ENCODE measurements around the gene NDUFAF2. TPM values are rescaled to one million over a fixed set of nuclear protein-coding genes. Genes with fewer than 3 reads are reported as not detected.

The NDUFAF2 gene
- total and polyA plus RNA-seq, 2 of the 8 experiments (the other 6 are each of a cell fraction or from before 2014, with no cell fraction given), result 10.7 to 46.5 TPM

DNA sequence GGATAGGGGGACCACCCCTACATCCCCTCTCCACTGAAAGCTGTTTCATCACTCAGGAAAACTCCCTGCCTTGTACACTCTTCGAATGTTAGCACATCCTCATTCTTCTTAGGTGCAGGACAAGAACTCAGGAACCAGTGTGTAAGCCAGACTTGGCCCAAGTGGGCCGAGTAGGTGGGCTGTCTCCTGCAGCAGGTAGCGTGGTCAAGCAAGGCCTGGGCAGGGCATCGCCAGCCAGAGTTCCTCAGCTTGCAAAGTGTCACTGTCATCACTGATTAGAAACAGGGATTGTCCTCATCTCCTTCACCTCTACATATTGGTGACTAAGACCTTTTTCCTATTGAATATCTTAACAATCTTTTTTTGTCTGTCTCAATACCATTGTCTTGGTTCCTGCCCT, 194.9 kb downstream of the NDUFAF2 start:
- WGBS, 2 experiments (ENCODE audit: extremely low coverage in 1 of 2, insufficient coverage in 1 of 2, insufficient read length in 1 of 2, insufficient replicate concordance in 2 of 2, low coverage in 1 of 2, low lambda C conversion rate in 2 of 2, missing lambda C conversion rate in 1 of 2), result 94% methylated on average over 4 of the region's 4 CpGs; no CpG with 5 or more reads in 1 of the 2 experiments
- Histone ChIP-seq H3K14ac (ENCODE audit: insufficient read length) (no peak overlapping the region), H2BK15ac (ENCODE audit: low read length) (no peak overlapping the region), H2BK12ac (ENCODE audit: low read depth, low read length) (no peak overlapping the region), H3K27me3 (replicated peaks in 1 of 4; ENCODE audit: control insufficient read depth in 3 of 4, extremely low read depth in 1 of 4, insufficient read depth in 3 of 4, low read length in 3 of 4) (no peaks in the 10 kb centered on the region), H4K91ac (replicated peaks; ENCODE audit: insufficient read length, low read length) (no peak overlapping the region), H3K18ac (ENCODE audit: extremely low read depth, low read length) (no peak overlapping the region), H2AK5ac (ENCODE audit: low read depth, low read length) (no peak overlapping the region), H3K9ac (replicated peaks in 1 of 4; ENCODE audit: extremely low read depth in 1 of 4, low read depth in 3 of 4, low read length in 3 of 4) (no peak overlapping the region), H2BK5ac (ENCODE audit: low read depth, low read length) (no peak overlapping the region), H2AFZ (ENCODE audit: low read length) (no peak overlapping the region), H2BK20ac (ENCODE audit: low read length) (no peak overlapping the region), H4K5ac (ENCODE audit: insufficient read length, low read depth, low read length) (no peak overlapping the region), H3K9me3 (ENCODE audit: insufficient read depth in 2 of 2, low read depth in 1 of 2, low read length in 1 of 2) (no peaks in the 10 kb centered on the region), H3K4me1 (replicated peaks in 1 of 4; ENCODE audit: control insufficient read depth in 3 of 4, insufficient read depth in 4 of 4, low read length in 3 of 4) (no peaks in the 10 kb centered on the region; a peak in 1 of 7 replicates), H3K56ac (replicated peaks; ENCODE audit: insufficient read length, low read depth, low read length) (no peak overlapping the region), H3K79me1 (ENCODE audit: low read depth, low read length) (no peaks in the 10 kb centered on the region), H3K4me3 (ENCODE audit: extremely low read depth in 1 of 4, insufficient read depth in 2 of 4, low read depth in 3 of 4, low read length in 4 of 4) (no peak overlapping the region), H3K27ac (ENCODE audit: low read depth, low read length) (no peak overlapping the region), H3K36me3 (ENCODE audit: control insufficient read depth in 2 of 4, insufficient read depth in 4 of 4, low read length in 3 of 4) (no peaks in the 10 kb centered on the region), H4K20me1 (replicated peaks in 1 of 2; ENCODE audit: control insufficient read depth in 1 of 2, insufficient read depth in 2 of 2, low read length in 2 of 2) (no peaks in the 10 kb centered on the region), H3K23ac (ENCODE audit: insufficient read length) (no peak overlapping the region), H3K23me2 (ENCODE audit: low read depth, low read length) (no peaks in the 10 kb centered on the region), H3K79me2 (ENCODE audit: control insufficient read depth in 1 of 2, insufficient read depth in 2 of 2, low read length in 2 of 2) (no peaks in the 10 kb centered on the region), H3K4ac (replicated peaks; ENCODE audit: insufficient read length, low read depth, low read length) (no peak overlapping the region), H3K4me2 (ENCODE audit: insufficient read depth in 1 of 2, low read depth in 2 of 2, low read length in 2 of 2) (no peak overlapping the region), H4K8ac (ENCODE audit: extremely low read depth, insufficient read depth, low read length) (no peak overlapping the region), H2BK120ac (replicated peaks; ENCODE audit: low read depth, low read length) (no peak overlapping the region)
- CTCF ChIA-PET (ENCODE audit: partially characterized antibody), result interaction anchor here (1.0 to 1.9 kb wide), 3 partner anchors 10 to 85 kb away, joined by 3 to 14 read pairs (median 3); no protein-coding TSS in a partner anchor
- FAIRE-seq (no peak), DNase-seq (ENCODE audit: low read depth in 1 of 2, low spot score in 2 of 2) (no peak)
- POLR2A ChIA-PET (ENCODE audit: partially characterized antibody), result interaction anchor here (0.6 kb wide), 1 partner anchor 137 kb away, joined by 4 read pairs; no protein-coding TSS in a partner anchor
- TF ChIP-seq, protein P1, sequence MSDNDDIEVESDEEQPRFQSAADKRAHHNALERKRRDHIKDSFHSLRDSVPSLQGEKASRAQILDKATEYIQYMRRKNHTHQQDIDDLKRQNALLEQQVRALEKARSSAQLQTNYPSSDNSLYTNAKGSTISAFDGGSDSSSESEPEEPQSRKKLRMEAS (IDR thresholded peaks at IDR 0.05), result no peak
- TF ChIP-seq SUZ12 (IDR thresholded peaks at IDR 0.05; ENCODE audit: low read length), result no peak
- TF ChIP-seq, protein P2, sequence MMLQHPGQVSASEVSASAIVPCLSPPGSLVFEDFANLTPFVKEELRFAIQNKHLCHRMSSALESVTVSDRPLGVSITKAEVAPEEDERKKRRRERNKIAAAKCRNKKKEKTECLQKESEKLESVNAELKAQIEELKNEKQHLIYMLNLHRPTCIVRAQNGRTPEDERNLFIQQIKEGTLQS (IDR thresholded peaks at IDR 0.05; ENCODE audit: insufficient read depth, low read depth, low read length), result no peak
- no peak for TF ChIP-seq JUN (IDR thresholded peaks at IDR 0.05; ENCODE audit: low read depth, low read length)
